ENCODE data around the gene ATG7.

DNA sequence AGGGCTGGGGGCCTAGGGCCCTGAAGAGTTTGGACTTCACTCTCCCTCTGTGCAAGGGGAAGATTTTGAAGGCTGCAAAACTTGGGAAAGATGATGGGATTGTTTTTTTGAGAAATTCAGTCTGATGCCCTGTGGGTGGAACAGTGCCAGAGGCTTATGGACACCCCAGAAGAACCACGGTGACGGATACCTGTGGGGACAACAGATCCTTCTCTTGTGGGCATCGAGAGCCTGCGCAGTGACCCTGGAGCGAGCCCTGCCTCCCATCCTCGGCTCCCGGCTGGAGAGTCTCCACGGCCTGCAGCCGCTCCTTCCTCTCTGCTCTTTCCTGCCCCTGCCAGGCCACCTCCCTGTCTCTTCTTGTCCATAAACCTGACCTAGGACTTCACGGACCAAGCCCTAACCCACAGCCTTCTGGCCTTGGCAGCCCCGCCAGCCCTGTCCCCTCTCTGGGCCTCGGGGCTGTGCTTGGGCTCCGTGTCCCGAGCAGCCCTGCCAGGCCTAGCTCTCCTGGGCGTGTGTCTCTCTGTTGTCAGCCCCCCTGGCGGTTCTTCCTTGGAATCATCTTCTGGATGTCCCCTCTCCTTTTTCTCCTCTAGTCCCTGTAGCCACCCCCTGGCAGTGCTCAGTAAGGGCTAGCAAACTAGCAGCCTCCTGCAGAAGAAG is 273.1 kb downstream of the ATG7 start:
- TF ChIP-seq POLR2A (IDR thresholded peaks at IDR 0.05) = no peak
- TF ChIP-seq, protein P1, sequence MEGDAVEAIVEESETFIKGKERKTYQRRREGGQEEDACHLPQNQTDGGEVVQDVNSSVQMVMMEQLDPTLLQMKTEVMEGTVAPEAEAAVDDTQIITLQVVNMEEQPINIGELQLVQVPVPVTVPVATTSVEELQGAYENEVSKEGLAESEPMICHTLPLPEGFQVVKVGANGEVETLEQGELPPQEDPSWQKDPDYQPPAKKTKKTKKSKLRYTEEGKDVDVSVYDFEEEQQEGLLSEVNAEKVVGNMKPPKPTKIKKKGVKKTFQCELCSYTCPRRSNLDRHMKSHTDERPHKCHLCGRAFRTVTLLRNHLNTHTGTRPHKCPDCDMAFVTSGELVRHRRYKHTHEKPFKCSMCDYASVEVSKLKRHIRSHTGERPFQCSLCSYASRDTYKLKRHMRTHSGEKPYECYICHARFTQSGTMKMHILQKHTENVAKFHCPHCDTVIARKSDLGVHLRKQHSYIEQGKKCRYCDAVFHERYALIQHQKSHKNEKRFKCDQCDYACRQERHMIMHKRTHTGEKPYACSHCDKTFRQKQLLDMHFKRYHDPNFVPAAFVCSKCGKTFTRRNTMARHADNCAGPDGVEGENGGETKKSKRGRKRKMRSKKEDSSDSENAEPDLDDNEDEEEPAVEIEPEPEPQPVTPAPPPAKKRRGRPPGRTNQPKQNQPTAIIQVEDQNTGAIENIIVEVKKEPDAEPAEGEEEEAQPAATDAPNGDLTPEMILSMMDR (IDR thresholded peaks at IDR 0.05) = peak in 1 of 4 experiments; percentile 13

Measured in uterus (tissue), 2 donors.